Mesothelial cell of epicardium (in vitro differentiated cells): Measurements from ENCODE around the gene CDR2. TPM values are rescaled to one million over a fixed set of nuclear protein-coding genes. Genes with fewer than 3 reads are reported as not detected.
"Not testable (repeated sequence)": the region's sequence is repeated elsewhere in the genome, so short reads cannot be mapped to it uniquely, and the experiment has no call there.

Experiments
- DNase-seq, 2 experiments: peaks; one replicate each; pipeline ENCODE4 v3.0.0; 2021; ENCODE audit warnings: low spot score in 2 of 2; ENCODE audit not compliant: unreplicated experiment in 2 of 2
- H3K27ac Mint-ChIP-seq: 2 replicates; pipeline ENCODE4 v1.8.0; 2021; ENCODE audit warnings: mixed read lengths
- H3K27me3 Mint-ChIP-seq: 2 replicates; pipeline ENCODE4 v1.8.0; 2021; ENCODE audit warnings: low read depth, mixed read lengths
- H3K36me3 Mint-ChIP-seq: 2 replicates; pipeline ENCODE4 v1.8.0; 2021; ENCODE audit warnings: mixed read lengths
- H3K4me1 Mint-ChIP-seq: 2 replicates; pipeline ENCODE4 v1.8.0; 2021; ENCODE audit warnings: mixed read lengths
- H3K4me3 Mint-ChIP-seq: 2 replicates; pipeline ENCODE4 v1.8.0; 2021; ENCODE audit warnings: mild to moderate bottlenecking, moderate library complexity, mixed read lengths
- H3K9me3 Mint-ChIP-seq: 2 replicates; pipeline ENCODE4 v1.8.0; 2021; ENCODE audit warnings: mixed read lengths
- CTCF ChIP-seq: fragments of 200-600 bp; sonication (generic); IDR thresholded peaks from one replicate; pipeline ENCODE4 v1.5.0; 2021; ENCODE audit warnings: antibody characterized with exemption; ENCODE audit not compliant: unreplicated experiment
- total RNA-seq: library from RNA; stranded (reverse); gene quantifications from 3 replicates; pipeline ENCODE4 v1.2.1, GENCODE V29; 2021

The CDR2 gene
- total RNA-seq, 1 donor from 2014 or later, result 33.0 TPM

DNA sequence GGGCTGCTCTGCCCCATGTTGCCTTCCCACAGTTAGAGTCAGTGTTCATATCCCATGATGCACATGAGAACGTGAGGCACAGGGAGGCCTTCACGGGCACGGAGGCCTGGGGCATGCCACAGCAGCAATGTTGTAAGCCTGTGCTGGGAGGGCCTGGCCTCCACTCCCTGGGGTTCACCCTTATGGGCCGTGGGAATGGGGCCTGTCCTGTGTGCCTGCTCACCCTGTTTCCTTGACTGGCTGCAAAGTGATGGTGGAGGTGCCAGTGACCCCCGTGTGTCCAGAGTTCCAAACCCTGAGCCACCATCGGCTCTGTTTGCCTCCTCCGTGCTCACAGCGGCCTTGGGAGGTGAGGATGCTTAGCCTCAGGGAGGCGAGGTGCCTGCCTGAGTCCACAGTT is 67.6 kb downstream of the CDR2 start:
- Mint-ChIP-seq H3K4me1 (no peaks in the 10 kb centered on the region), H3K4me3 (no peak overlapping the region), H3K27ac (no peak overlapping the region), H3K36me3 (peaks cover 24% of the 10 kb centered on the region), H3K27me3 (no peaks in the 10 kb centered on the region), H3K9me3 (no peaks in the 10 kb centered on the region)
- no peak for DNase-seq
- no peak for TF ChIP-seq CTCF

GRCh38 chr16:22304411-22304810 is 70.0 kb downstream of the CDR2 start:
- DNase-seq, result no peak
- TF ChIP-seq CTCF, result no peak
- Mint-ChIP-seq H3K27ac (no peak overlapping the region), H3K36me3 (peaks cover 22% of the 10 kb centered on the region), H3K4me3 (no peak overlapping the region), H3K27me3 (no peaks in the 10 kb centered on the region), H3K9me3 (no peaks in the 10 kb centered on the region), H3K4me1 (peaks cover 2% of the 10 kb centered on the region)

DNA sequence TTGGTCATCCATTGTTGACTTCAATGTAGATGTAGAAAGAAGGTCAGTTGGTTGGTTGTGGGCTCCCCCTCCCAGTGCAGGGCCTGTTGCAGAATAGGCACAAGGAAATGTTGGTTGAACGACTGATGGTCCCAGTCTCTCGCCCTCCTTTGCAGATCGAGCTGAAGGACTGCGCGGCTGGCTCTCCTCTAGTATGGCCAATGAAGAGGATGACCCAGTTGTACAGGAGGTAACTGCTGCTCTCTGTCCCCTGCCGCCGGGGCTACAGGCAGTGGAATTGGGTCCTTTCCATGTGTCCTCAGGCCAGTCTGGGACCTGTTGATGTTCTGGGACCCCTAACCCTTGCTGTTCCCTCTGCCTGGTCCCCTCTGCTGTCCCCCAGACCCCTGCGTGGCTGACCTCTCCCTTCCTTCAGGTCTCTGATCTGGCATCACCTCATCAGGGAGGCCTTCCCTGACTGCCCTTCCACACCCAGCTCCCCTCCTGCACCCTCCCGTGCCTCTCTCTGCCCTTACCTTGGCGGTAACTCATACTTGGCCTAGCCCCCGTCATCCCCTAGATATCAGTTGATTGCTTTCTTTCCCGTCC is 71.5 kb downstream of the CDR2 start:
- peaks cover 9% of the 10 kb centered on the region for H3K4me1 Mint-ChIP-seq
- H3K9me3 Mint-ChIP-seq, result no peaks in the 10 kb centered on the region
- H3K4me3 Mint-ChIP-seq, result no peak overlapping the region
- H3K27ac Mint-ChIP-seq, result no peak overlapping the region
- TF ChIP-seq CTCF, result no peak
- no peaks in the 10 kb centered on the region for H3K27me3 Mint-ChIP-seq
- peaks cover 17% of the 10 kb centered on the region for H3K36me3 Mint-ChIP-seq
- no peak for DNase-seq

GRCh38 chr16:22301423-22301822 is 73.0 kb downstream of the CDR2 start:
- not testable (repeated sequence) for H3K4me3 Mint-ChIP-seq, H3K27ac Mint-ChIP-seq, H3K4me1 Mint-ChIP-seq, DNase-seq, H3K27me3 Mint-ChIP-seq, H3K9me3 Mint-ChIP-seq
- peaks cover 15% of the 10 kb centered on the region for H3K36me3 Mint-ChIP-seq

GRCh38 chr16:22300427-22301071 is 73.9 kb downstream of the CDR2 start:
- no peak for TF ChIP-seq CTCF
- Mint-ChIP-seq H3K9me3 (no peaks in the 10 kb centered on the region), H3K27me3 (no peaks in the 10 kb centered on the region), H3K36me3 (peaks cover 15% of the 10 kb centered on the region), H3K27ac (no peak overlapping the region), H3K4me1 (peaks cover 10% of the 10 kb centered on the region), H3K4me3 (no peak overlapping the region)
- no peak for DNase-seq

DNA sequence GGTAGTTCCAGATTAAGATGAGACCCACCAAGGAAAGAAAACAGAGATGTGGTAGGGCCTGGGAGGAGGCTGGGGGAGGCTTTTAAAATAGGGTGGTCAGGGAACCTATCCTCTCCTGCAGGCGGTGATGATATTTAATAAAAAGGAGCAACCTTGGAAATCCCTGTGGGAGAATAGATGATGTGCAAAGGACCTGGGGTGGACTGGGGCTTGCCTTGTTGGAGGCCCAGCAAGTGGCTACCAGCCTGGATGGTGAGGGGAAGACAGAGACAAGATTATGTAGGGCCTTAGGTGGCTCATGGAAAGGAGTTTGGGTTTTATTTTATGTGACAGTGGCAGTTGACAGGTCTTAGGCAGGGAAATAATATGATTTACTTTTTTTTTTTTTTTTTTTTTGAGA is 75.4 kb downstream of the CDR2 start:
- H3K36me3 Mint-ChIP-seq, result peaks cover 10% of the 10 kb centered on the region
- H3K9me3 Mint-ChIP-seq, result no peaks in the 10 kb centered on the region
- H3K27me3 Mint-ChIP-seq, result no peaks in the 10 kb centered on the region
- H3K4me3 Mint-ChIP-seq, result peak overlapping the region; percentile 94
- no peak for TF ChIP-seq CTCF
- H3K27ac Mint-ChIP-seq, result peak overlapping the region; percentile 99
- peaks cover 10% of the 10 kb centered on the region for H3K4me1 Mint-ChIP-seq
- no peak for DNase-seq
